GM18861 (cell line): Measurements from ENCODE around the gene SH3BGRL.
"Not testable (repeated sequence)": the region's sequence is repeated elsewhere in the genome, so short reads cannot be mapped to it uniquely, and the experiment has no call there.

ENCODE experiments used
- ATAC-seq: cut with Tn5 transposase; IDR thresholded peaks from one replicate; pipeline ENCODE4 v1.9.1; 2021; ENCODE audit not compliant: unreplicated experiment

SH3BGRL gene

GRCh38 chrX:81259020-81259713 lies 57.3 kb downstream of the SH3BGRL start:
- no peak for ATAC-seq

- no peak for ATAC-seq
Observed at GRCh38 chrX:81259714-81260395, 58.0 kb downstream of the SH3BGRL start.

- no peak for ATAC-seq
Observed at GRCh38 chrX:81261576-81261975, 59.7 kb downstream of the SH3BGRL start.

GRCh38 chrX:81263059-81263458 lies 61.2 kb downstream of the SH3BGRL start:
- no peak for ATAC-seq

GRCh38 chrX:81278616-81279015 lies 76.7 kb downstream of the SH3BGRL start:
- no peak for ATAC-seq

GRCh38 chrX:81280148-81280547 lies 78.2 kb downstream of the SH3BGRL start:
- no peak for ATAC-seq

- no peak for ATAC-seq
Observed at GRCh38 chrX:81286075-81286474, 84.2 kb downstream of the SH3BGRL start.

GRCh38 chrX:81286608-81287007 lies 84.7 kb downstream of the SH3BGRL start:
- ATAC-seq = no peak

GRCh38 chrX:81291996-81292395 lies 90.1 kb downstream of the SH3BGRL start:
- no peak for ATAC-seq

- ATAC-seq = no peak
Observed at GRCh38 chrX:81294101-81294500, 92.2 kb downstream of the SH3BGRL start.

- ATAC-seq = no peak
Observed at GRCh38 chrX:81301877-81302276, 100.0 kb downstream of the SH3BGRL start.

- ATAC-seq = no peak
Observed at GRCh38 chrX:81304563-81304962, 102.7 kb downstream of the SH3BGRL start.

GRCh38 chrX:81305240-81305639 lies 103.3 kb downstream of the SH3BGRL start:
- ATAC-seq = no peak

- ATAC-seq = no peak
Observed at GRCh38 chrX:81308086-81308829, 106.4 kb downstream of the SH3BGRL start.

GRCh38 chrX:81316163-81316562 lies 114.3 kb downstream of the SH3BGRL start:
- ATAC-seq = no peak

GRCh38 chrX:81331653-81332052 lies 129.8 kb downstream of the SH3BGRL start:
- not testable (repeated sequence) for ATAC-seq

GRCh38 chrX:81336455-81337152 lies 134.7 kb downstream of the SH3BGRL start:
- no peak for ATAC-seq

- no peak for ATAC-seq
Observed at GRCh38 chrX:81337805-81338204, 135.9 kb downstream of the SH3BGRL start.

- ATAC-seq = no peak
Observed at GRCh38 chrX:81338924-81339323, 137.0 kb downstream of the SH3BGRL start.

- not testable (repeated sequence) for ATAC-seq
Observed at GRCh38 chrX:81345296-81345695, 143.4 kb downstream of the SH3BGRL start.
